HG02970 (cell line): ENCODE data around the gene VN1R5.
"Not testable (repeated sequence)": the region's sequence is repeated elsewhere in the genome, so short reads cannot be mapped to it uniquely, and the experiment has no call there.

ENCODE experiments used
- ATAC-seq: cut with Tn5 transposase; IDR thresholded peaks from one replicate; pipeline ENCODE4 v1.9.1; 2021; ENCODE audit warnings: mild to moderate bottlenecking, moderate library complexity, moderate number of reproducible peaks; ENCODE audit not compliant: unreplicated experiment, low FRiP score

VN1R5 gene

GRCh38 chr1:247270003-247270402, 14.1 kb downstream of the VN1R5 start:
- no peak for ATAC-seq

- no peak for ATAC-seq
Observed at GRCh38 chr1:247273013-247273412, 17.1 kb downstream of the VN1R5 start.

GRCh38 chr1:247274605-247275256, 18.9 kb downstream of the VN1R5 start:
- ATAC-seq: no peak

- ATAC-seq: no peak
Observed at GRCh38 chr1:247277191-247277590, 21.3 kb downstream of the VN1R5 start.

GRCh38 chr1:247281001-247281574, 25.2 kb downstream of the VN1R5 start:
- no peak for ATAC-seq

GRCh38 chr1:247286134-247286670, 30.3 kb downstream of the VN1R5 start:
- no peak for ATAC-seq

GRCh38 chr1:247287460-247287859, 31.6 kb downstream of the VN1R5 start:
- no peak for ATAC-seq

GRCh38 chr1:247288341-247288740, 32.5 kb downstream of the VN1R5 start:
- ATAC-seq: no peak

- ATAC-seq: not testable (repeated sequence)
Observed at GRCh38 chr1:247289274-247289892, 33.5 kb downstream of the VN1R5 start.

GRCh38 chr1:247290576-247290975, 34.7 kb downstream of the VN1R5 start:
- ATAC-seq: no peak

- no peak for ATAC-seq
Observed at GRCh38 chr1:247291161-247291560, 35.3 kb downstream of the VN1R5 start.

GRCh38 chr1:247291833-247292561, 36.1 kb downstream of the VN1R5 start:
- no peak for ATAC-seq

GRCh38 chr1:247293047-247293446, 37.2 kb downstream of the VN1R5 start:
- ATAC-seq: no peak

GRCh38 chr1:247294282-247294681, 38.4 kb downstream of the VN1R5 start:
- no peak for ATAC-seq

- no peak for ATAC-seq
Observed at GRCh38 chr1:247295274-247295684, 39.4 kb downstream of the VN1R5 start.

- ATAC-seq: no peak
Observed at GRCh38 chr1:247295746-247296145, 39.9 kb downstream of the VN1R5 start.

GRCh38 chr1:247296599-247297180, 40.8 kb downstream of the VN1R5 start:
- no peak for ATAC-seq

- ATAC-seq: no peak
Observed at GRCh38 chr1:247297263-247298123, 41.6 kb downstream of the VN1R5 start.

- ATAC-seq: no peak
Observed at GRCh38 chr1:247298124-247298481, 42.2 kb downstream of the VN1R5 start.

GRCh38 chr1:247298701-247299100, 42.8 kb downstream of the VN1R5 start:
- ATAC-seq: no peak
